ENCODE measurements around the gene ZMAT2. TPM values are rescaled to one million over a fixed set of nuclear protein-coding genes. Genes with fewer than 3 reads are reported as not detected.
"Not testable (repeated sequence)": the region's sequence is repeated elsewhere in the genome, so short reads cannot be mapped to it uniquely, and the experiment has no call there.

ZMAT2 gene
- total RNA-seq, 1 experiment from 2014 or later: 55.3 TPM

DNA sequence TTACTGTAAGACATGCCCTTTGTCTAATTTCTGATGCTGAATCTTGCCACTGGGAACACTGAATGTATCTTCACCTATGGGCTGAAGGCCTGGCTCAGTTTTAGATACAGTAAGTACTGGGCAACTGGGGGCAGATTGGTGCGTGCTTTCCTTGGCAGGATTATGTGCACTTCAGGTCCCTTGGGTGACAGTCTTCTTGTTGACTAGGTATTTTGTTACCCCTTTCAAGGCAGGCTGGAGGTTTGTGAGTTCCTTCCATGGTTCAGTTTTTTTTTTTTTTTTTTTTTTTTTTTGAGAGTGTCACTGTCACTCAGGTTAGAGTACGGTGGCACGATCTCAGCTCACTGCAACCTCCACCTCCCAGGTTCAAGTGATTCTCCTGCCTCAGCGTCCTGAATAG is 7.6 kb downstream of the ZMAT2 start:
- H3K4me3 ChIP-seq (replicated peaks in 1 of 2; ENCODE audit: low read depth in 1 of 2, low read length in 2 of 2): no peak overlapping the region
- H3K4me1 ChIP-seq (ENCODE audit: control insufficient read depth in 1 of 2, insufficient read depth in 2 of 2, low read length in 2 of 2): peaks cover 14 to 38% of the 10 kb centered on the region in 2 experiments
- DNase-seq (ENCODE audit: low read depth, low spot score) (no peak), ATAC-seq (no peak)
- no peak overlapping the region for H3K27ac ChIP-seq (ENCODE audit: low read depth, low read length)
- TF ChIP-seq, protein P1, sequence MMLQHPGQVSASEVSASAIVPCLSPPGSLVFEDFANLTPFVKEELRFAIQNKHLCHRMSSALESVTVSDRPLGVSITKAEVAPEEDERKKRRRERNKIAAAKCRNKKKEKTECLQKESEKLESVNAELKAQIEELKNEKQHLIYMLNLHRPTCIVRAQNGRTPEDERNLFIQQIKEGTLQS (IDR thresholded peaks at IDR 0.05): no peak
- TF ChIP-seq EGR1 (IDR thresholded peaks at IDR 0.05; ENCODE audit: low read depth) (no peak), SP1 (IDR thresholded peaks at IDR 0.05; ENCODE audit: low read depth) (no peak), POLR2AphosphoS5 (IDR thresholded peaks at IDR 0.05; ENCODE audit: low read depth, low read length) (no peak), RAD21 (IDR thresholded peaks at IDR 0.05; ENCODE audit: low read depth) (no peak), ZNF274 (IDR thresholded peaks at IDR 0.05; ENCODE audit: low read depth, low read length) (no peak)
- TF ChIP-seq, protein P2, sequence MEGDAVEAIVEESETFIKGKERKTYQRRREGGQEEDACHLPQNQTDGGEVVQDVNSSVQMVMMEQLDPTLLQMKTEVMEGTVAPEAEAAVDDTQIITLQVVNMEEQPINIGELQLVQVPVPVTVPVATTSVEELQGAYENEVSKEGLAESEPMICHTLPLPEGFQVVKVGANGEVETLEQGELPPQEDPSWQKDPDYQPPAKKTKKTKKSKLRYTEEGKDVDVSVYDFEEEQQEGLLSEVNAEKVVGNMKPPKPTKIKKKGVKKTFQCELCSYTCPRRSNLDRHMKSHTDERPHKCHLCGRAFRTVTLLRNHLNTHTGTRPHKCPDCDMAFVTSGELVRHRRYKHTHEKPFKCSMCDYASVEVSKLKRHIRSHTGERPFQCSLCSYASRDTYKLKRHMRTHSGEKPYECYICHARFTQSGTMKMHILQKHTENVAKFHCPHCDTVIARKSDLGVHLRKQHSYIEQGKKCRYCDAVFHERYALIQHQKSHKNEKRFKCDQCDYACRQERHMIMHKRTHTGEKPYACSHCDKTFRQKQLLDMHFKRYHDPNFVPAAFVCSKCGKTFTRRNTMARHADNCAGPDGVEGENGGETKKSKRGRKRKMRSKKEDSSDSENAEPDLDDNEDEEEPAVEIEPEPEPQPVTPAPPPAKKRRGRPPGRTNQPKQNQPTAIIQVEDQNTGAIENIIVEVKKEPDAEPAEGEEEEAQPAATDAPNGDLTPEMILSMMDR (IDR thresholded peaks at IDR 0.05 in 2 of 3, conservative IDR thresholded peaks at IDR 0.05 in 1 of 3; ENCODE audit: borderline replicate concordance in 1 of 3, insufficient read depth in 1 of 3, low read depth in 2 of 3, low read length in 2 of 3): no peak
- no peak overlapping the region for H3K9ac ChIP-seq (ENCODE audit: low read length)
- ChIA-PET POLR2A (interaction anchor here (0.7 kb wide), 1 partner anchor 18 kb away, joined by 4 read pairs; no protein-coding TSS in a partner anchor), CTCF (no interaction called here), RAD21 (ENCODE audit: low non-redundant PET in 1 of 2, low total read pairs in 2 of 2, uncharacterized antibody in 2 of 2, unreplicated experiment in 2 of 2) (no interaction called here)
- peaks cover 27 to 41% of the 10 kb centered on the region in 2 experiments for H3K36me3 ChIP-seq (ENCODE audit: control insufficient read depth in 1 of 2, insufficient read depth in 2 of 2, low read length in 2 of 2)
- no peak overlapping the region for H2AFZ ChIP-seq (ENCODE audit: low read depth, low read length, poor library complexity, severe bottlenecking)
- no peaks in the 10 kb centered on the region for H3K9me3 ChIP-seq (ENCODE audit: control insufficient read depth in 1 of 2, insufficient read depth in 1 of 2, low read depth in 1 of 2, low read length in 2 of 2)
- BruUV-seq (replicated peaks): no TSS peak
- H3K4me2 ChIP-seq (ENCODE audit: low read length): no peak overlapping the region
- H3K9me2 ChIP-seq (ENCODE audit: insufficient read depth): no peaks in the 10 kb centered on the region
- intact Hi-C loops (cut with micrococcal nuclease): no loop called here
- H3K27me3 ChIP-seq (ENCODE audit: insufficient read depth, low read length): no peaks in the 10 kb centered on the region
- H4K20me1 ChIP-seq (ENCODE audit: insufficient read depth): no peaks in the 10 kb centered on the region
- no peaks in the 10 kb centered on the region; the same call in 1 of the 2 replicates for H3K79me2 ChIP-seq (ENCODE audit: insufficient read depth, low read length)

DNA sequence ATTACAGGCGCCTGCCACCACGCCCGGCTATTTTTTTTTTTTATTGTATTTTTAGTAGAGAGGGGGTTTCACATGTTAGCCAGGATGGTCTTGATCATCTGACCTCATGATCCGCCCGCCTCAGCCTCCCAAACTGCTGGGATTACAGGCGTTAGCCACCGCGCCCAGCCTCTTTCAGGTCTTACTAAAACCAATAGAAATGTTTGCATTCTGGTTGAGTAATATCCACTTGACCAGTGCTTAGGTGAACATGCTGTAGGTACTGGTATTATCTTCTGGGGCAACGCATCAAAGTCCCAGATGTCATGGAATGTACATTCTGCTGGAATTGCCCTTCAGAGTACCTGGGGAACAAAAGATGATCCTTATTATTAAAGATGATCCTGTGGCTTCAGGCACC is 8.5 kb downstream of the ZMAT2 start:
- CTCF ChIA-PET; H3K27ac ChIP-seq (ENCODE audit: low read depth, low read length); BruUV-seq (replicated peaks); H3K27me3 ChIP-seq (ENCODE audit: insufficient read depth, low read length); H2AFZ ChIP-seq (ENCODE audit: low read depth, low read length, poor library complexity, severe bottlenecking); H3K9ac ChIP-seq (ENCODE audit: low read length); H3K79me2 ChIP-seq (ENCODE audit: insufficient read depth, low read length); H3K9me3 ChIP-seq (ENCODE audit: control insufficient read depth in 1 of 2, insufficient read depth in 1 of 2, low read depth in 1 of 2, low read length in 2 of 2); POLR2A ChIA-PET; H3K9me2 ChIP-seq (ENCODE audit: insufficient read depth); H3K4me2 ChIP-seq (ENCODE audit: low read length); RAD21 ChIA-PET (ENCODE audit: low non-redundant PET in 1 of 2, low total read pairs in 2 of 2, uncharacterized antibody in 2 of 2, unreplicated experiment in 2 of 2); DNase-seq (ENCODE audit: low read depth, low spot score); ATAC-seq; H4K20me1 ChIP-seq (ENCODE audit: insufficient read depth); H3K4me3 ChIP-seq (replicated peaks in 1 of 2; ENCODE audit: low read depth in 1 of 2, low read length in 2 of 2): not testable (repeated sequence)
- Histone ChIP-seq H3K36me3 (ENCODE audit: control insufficient read depth in 1 of 2, insufficient read depth in 2 of 2, low read length in 2 of 2) (peaks cover 20 to 33% of the 10 kb centered on the region in 2 experiments), H3K4me1 (ENCODE audit: control insufficient read depth in 1 of 2, insufficient read depth in 2 of 2, low read length in 2 of 2) (peaks cover 14 to 38% of the 10 kb centered on the region in 2 experiments)
- intact Hi-C loops (cut with micrococcal nuclease): loop anchor here (1.0 kb wide), 1 partner anchor 8 kb away; the partner anchor contains the start of gene ZMAT2
